Esophagus muscularis mucosa (tissue), 4 donors: Measurements from ENCODE around the gene SPARC. TPM values are rescaled to one million over a fixed set of nuclear protein-coding genes. Genes with fewer than 3 reads are reported as not detected.
A peak's percentile ranks its signal among the peaks of the same experiment; 100 is the strongest.

Experiments used
- DNase-seq: peaks from one replicate; pipeline ENCODE4 v3.0.0-alpha.2; 2017; ENCODE audit errors: extremely low spot score
- H3K27ac ChIP-seq, 4 donors: fragments of 200-600 bp; sonication (generic); replicated peaks in 1 of 4; 1 replicate in 3 of 4; 2 replicates in 1 of 4; pipeline ENCODE4 v1.5.1; 2016 to 2019; ENCODE audit warnings: mild to moderate bottlenecking in 1 of 4
- H3K27me3 ChIP-seq, 4 donors: fragments of 200-600 bp; sonication (generic); one replicate each; pipeline versions ENCODE4 v1.5.1 to v1.6.0; 2016 to 2019
- H3K36me3 ChIP-seq, 4 donors: fragments of 200-600 bp; sonication (generic); one replicate each; pipeline ENCODE4 v1.5.1; 2016 to 2019
- H3K4me1 ChIP-seq, 4 donors: fragments of 200-600 bp; sonication (generic); one replicate each; pipeline ENCODE4 v1.5.1; 2016 to 2019
- H3K4me3 ChIP-seq, 4 donors: fragments of 200-600 bp; sonication (generic); 1 replicate in 2 of 4; 2 replicates in 2 of 4; pipeline ENCODE4 v1.5.1; 2016 to 2019; ENCODE audit warnings: mild to moderate bottlenecking in 4 of 4, moderate library complexity in 1 of 4
- H3K9me3 ChIP-seq, 4 donors: fragments of 200-600 bp; sonication (generic); 1 replicate in 3 of 4; 2 replicates in 1 of 4; pipeline ENCODE4 v1.5.1; 2016 to 2019
- EP300 ChIP-seq: sonication (generic); formaldehyde crosslinking; IDR thresholded peaks from one replicate; pipeline ENCODE4 v1.6.1; 2017; ENCODE audit warnings: antibody characterized with exemption
- POLR2A ChIP-seq: fragments of 450-650 bp; IDR thresholded peaks from one replicate; pipeline ENCODE4 v1.6.1; 2017; ENCODE audit warnings: antibody characterized with exemption, moderate library complexity, mild to moderate bottlenecking, low read depth
- POLR2AphosphoS5 ChIP-seq, 2 donors: sonication (generic); formaldehyde crosslinking; IDR thresholded peaks; one replicate each; pipeline ENCODE4 v1.6.1; 2017; ENCODE audit warnings: antibody characterized with exemption in 2 of 2
- WGBS: methylation state at CpG from one replicate; pipeline ENCODE4 v1.1.5; 2018; 5-methylcytosine and 5-hydroxymethylcytosine counted together
- intact Hi-C: fragments of 100-400 bp; cut with DNase I; formaldehyde crosslinking; loops from one replicate; pipeline ENCODE4 v1.15.1; 2023
- total RNA-seq, 4 donors: library from RNA; depleted of rRNA; stranded (reverse); fragments of >200 nt; gene quantifications; one replicate each; pipeline versions ENCODE4 v1.1.0 to v1.2.1, GENCODE V29; 2016
- TF ChIP-seq, protein P1 (sequence below), 3 experiments: fragments of 200-600 bp in 2 of 3; fragments of 450-650 bp in 1 of 3; sonication (generic) in 2 of 3; IDR thresholded peaks; one replicate each; pipeline ENCODE4 v1.5.1; 2017 to 2019; ENCODE audit warnings: antibody characterized with exemption in 3 of 3, mild to moderate bottlenecking in 2 of 3, moderate library complexity in 1 of 3

The SPARC gene
- total RNA-seq, 4 donors from 2014 or later, result 269 to 875 (median 432) TPM

DNA sequence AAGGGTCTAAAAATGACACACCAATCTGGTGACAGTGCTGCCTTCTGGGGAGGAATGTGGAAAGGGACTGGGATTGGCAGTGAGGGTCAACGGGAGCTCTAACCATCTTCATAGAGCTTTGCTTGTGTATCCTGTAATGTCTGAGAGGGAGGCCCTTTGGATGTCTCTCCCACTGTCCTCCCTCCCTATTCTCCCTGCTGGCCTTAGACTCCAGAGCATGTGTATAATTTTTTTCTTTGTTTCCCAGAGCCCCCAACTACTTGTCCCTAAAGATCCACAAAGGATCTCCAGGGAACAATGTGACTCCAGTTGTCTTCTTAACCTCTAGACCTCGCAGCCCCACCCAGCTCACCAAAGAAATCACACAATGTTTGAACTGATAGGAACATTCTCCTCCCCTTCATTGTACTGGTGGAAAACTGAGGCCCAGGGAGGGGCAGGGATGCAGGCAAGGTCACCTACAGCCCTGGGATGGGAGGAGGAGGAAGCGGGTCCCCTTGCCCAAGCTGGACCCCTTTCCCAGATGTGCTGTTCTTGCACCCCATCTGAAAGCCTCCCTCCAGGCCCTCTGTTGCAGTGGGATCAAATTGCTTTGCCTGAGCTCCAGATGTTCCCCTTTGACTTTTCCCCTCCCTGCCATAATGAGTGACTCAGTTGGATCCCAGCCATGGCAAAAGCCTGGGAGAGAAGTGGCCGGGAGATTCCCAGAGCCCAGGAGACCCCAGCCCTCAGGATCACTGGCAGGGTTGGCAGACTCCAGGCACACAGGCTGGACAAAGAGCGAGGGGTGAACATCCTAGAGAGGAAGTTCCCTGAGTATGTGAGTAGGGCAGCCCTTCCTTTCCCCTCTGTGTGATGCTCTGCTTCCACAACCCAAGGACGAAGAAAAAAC lies 21.8 kb downstream of the SPARC start:
- intact Hi-C loops, result no loop called here
- 52% methylated on average over 6 of the region's 6 CpGs for WGBS

GRCh38 chr5:151663617-151664293 lies 23.0 kb downstream of the SPARC start:
- Histone ChIP-seq H3K27me3 (no peaks in the 10 kb centered on the region), H3K9me3 (no peaks in the 10 kb centered on the region), H3K36me3 (peaks cover 15 to 71% (median 58%) of the 10 kb centered on the region in 4 donors), H3K4me3 (no peak overlapping the region), H3K27ac (peak overlapping the region; percentile 57 to 78 (median 70)), H3K4me1 (peaks cover 63 to 72% (median 69%) of the 10 kb centered on the region in 4 donors)
- intact Hi-C loops, result no loop called here
- 55% methylated on average over 17 of the region's 17 CpGs for WGBS
- no peak for TF ChIP-seq EP300
- TF ChIP-seq POLR2AphosphoS5 (IDR thresholded peaks at IDR 0.05), result peak; percentile 43 to 54
- TF ChIP-seq, protein P1, sequence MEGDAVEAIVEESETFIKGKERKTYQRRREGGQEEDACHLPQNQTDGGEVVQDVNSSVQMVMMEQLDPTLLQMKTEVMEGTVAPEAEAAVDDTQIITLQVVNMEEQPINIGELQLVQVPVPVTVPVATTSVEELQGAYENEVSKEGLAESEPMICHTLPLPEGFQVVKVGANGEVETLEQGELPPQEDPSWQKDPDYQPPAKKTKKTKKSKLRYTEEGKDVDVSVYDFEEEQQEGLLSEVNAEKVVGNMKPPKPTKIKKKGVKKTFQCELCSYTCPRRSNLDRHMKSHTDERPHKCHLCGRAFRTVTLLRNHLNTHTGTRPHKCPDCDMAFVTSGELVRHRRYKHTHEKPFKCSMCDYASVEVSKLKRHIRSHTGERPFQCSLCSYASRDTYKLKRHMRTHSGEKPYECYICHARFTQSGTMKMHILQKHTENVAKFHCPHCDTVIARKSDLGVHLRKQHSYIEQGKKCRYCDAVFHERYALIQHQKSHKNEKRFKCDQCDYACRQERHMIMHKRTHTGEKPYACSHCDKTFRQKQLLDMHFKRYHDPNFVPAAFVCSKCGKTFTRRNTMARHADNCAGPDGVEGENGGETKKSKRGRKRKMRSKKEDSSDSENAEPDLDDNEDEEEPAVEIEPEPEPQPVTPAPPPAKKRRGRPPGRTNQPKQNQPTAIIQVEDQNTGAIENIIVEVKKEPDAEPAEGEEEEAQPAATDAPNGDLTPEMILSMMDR (IDR thresholded peaks at IDR 0.05), result no peak
- TF ChIP-seq POLR2A, result no peak
- no peak for DNase-seq

More for the DNA sequence above, 21.8 kb downstream of the SPARC start:
- H3K27ac ChIP-seq, result peak overlapping the region; percentile 57 to 78 (median 70)
- H3K27me3 ChIP-seq, result no peaks in the 10 kb centered on the region
- no peak overlapping the region for H3K4me3 ChIP-seq
- H3K36me3 ChIP-seq, result peaks cover 27 to 82% (median 70%) of the 10 kb centered on the region in 4 donors
- H3K4me1 ChIP-seq, result peaks cover 68 to 74% (median 69%) of the 10 kb centered on the region in 4 donors
- TF ChIP-seq EP300 (no peak), POLR2A (no peak), POLR2AphosphoS5 (IDR thresholded peaks at IDR 0.05) (no peak)
- TF ChIP-seq, protein P1 (IDR thresholded peaks at IDR 0.05), result no peak
- DNase-seq, result no peak
- no peaks in the 10 kb centered on the region for H3K9me3 ChIP-seq

DNA sequence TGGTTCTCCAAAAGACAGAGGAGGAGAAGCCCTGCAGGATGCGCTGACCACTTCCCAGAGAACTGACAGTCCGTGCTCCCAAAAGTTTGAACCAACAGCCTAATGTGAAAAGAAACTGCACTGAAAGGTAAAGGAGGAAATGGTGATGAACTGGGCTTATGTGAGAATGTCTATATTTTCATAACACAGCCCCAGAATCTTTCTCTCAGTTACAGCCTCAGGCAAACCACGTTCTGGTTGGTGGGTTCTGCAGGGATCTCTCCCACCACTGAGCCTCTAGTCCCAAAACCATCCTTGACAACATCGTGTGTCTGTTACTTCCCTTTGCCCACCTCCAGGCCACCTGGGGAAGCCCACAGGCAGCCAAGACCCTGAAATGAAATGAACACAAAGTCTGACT lies 23.9 kb downstream of the SPARC start:
- TF ChIP-seq POLR2A, result no peak
- TF ChIP-seq, protein P1 (IDR thresholded peaks at IDR 0.05), result no peak
- TF ChIP-seq EP300, result no peak
- no peak for TF ChIP-seq POLR2AphosphoS5 (IDR thresholded peaks at IDR 0.05)
- peaks cover 11 to 63% (median 50%) of the 10 kb centered on the region in 4 donors for H3K36me3 ChIP-seq
- H3K27me3 ChIP-seq, result no peaks in the 10 kb centered on the region
- peak overlapping the region; percentile 57 to 78 (median 70) for H3K27ac ChIP-seq
- DNase-seq, result no peak
- intact Hi-C loops, result no loop called here
- H3K4me3 ChIP-seq, result no peak overlapping the region
- H3K4me1 ChIP-seq, result peaks cover 57 to 72% (median 68%) of the 10 kb centered on the region in 4 donors
- WGBS, result 67% methylated on average over 4 of the region's 4 CpGs
- H3K9me3 ChIP-seq, result no peaks in the 10 kb centered on the region

DNA sequence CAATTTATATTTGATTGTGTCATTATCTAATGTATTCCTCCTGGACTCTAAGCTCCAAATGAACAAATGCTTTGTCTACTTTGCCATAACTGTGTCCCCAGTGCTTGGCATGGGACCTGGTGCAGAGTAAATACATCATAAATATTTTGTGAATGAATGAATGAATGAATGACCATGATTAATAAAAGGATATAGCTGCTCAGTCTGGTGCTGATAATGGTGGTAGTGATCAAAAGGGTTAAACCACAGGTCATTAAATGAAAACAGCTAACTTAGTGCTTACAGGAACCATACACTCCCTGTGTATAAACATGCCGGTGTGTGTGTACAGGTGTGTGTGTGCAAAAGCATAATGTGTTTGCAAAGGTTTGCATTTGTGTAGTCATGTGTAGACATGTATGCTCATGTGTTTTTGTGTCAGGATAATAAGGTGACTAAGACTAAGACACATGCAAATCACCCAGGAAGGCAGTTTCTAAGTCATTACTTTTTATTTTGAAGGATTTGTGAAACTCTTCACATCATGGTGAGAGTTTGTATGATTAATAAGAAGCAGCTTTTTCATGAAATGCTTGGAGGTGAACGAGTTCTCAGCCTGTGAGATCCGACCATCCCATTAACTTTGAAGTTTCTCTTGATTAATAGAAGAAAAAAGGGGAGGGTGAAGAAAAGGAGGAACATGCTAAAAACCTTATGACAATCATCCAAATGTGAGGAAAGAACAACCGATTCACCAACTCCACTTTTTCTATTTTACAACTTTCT lies 24.6 kb downstream of the SPARC start:
- DNase-seq, result no peak
- Histone ChIP-seq H3K36me3 (peaks cover 11 to 56% (median 43%) of the 10 kb centered on the region in 4 donors), H3K27ac (peak overlapping the region in 3 of 4 donors; percentile 57 to 78 (median 75)), H3K27me3 (no peaks in the 10 kb centered on the region), H3K4me3 (no peak overlapping the region), H3K9me3 (no peaks in the 10 kb centered on the region), H3K4me1 (peaks cover 50 to 65% (median 62%) of the 10 kb centered on the region in 4 donors)
- WGBS, result 53% methylated on average over 4 of the region's 4 CpGs
- no peak for TF ChIP-seq POLR2A
- no peak for TF ChIP-seq POLR2AphosphoS5 (IDR thresholded peaks at IDR 0.05)
- no peak for TF ChIP-seq EP300
- TF ChIP-seq, protein P1 (IDR thresholded peaks at IDR 0.05), result no peak
- intact Hi-C loops, result no loop called here
